Activated B cell treated with CpG ODN at 0.5 μM for 24 hours (primary cell): ENCODE data around the gene CCDC71. TPM values are rescaled to one million over a fixed set of nuclear protein-coding genes. Genes with fewer than 3 reads are reported as not detected.

ENCODE experiments used
- ATAC-seq: fragments of 200-7000 bp; cut with Tn5 transposase; one replicate; pipeline ENCODE4 v1.10.0; 2021; ENCODE audit warnings: low read depth, mild to moderate bottlenecking, moderate library complexity
- CTCF ChIA-PET: fragments of 350-600 bp; sonication (Branson Sonifier 250); formaldehyde crosslinking; loops from one replicate; lab custom pipeline; 2021; ENCODE audit warnings: antibody characterized with exemption; lab: Charles Lee
- POLR2A ChIA-PET: fragments of 350-600 bp; sonication (Branson Sonifier 250); formaldehyde crosslinking; loops from one replicate; lab custom pipeline; 2021; ENCODE audit warnings: antibody characterized with exemption; lab: Charles Lee
- DNase-seq: peaks from one replicate; pipeline ENCODE4 v3.0.0; 2022
- H3K27ac Mint-ChIP-seq: one replicate; pipeline ENCODE4 v1.8.0; 2020; ENCODE audit warnings: mixed read lengths
- H3K27me3 Mint-ChIP-seq: one replicate; pipeline ENCODE4 v1.8.0; 2021; ENCODE audit warnings: mixed read lengths
- H3K36me3 Mint-ChIP-seq: one replicate; pipeline ENCODE4 v1.8.0; 2021; ENCODE audit warnings: low read depth, mixed read lengths
- H3K4me1 Mint-ChIP-seq: one replicate; pipeline ENCODE4 v1.8.0; 2021; ENCODE audit warnings: mixed read lengths
- H3K4me3 Mint-ChIP-seq: one replicate; pipeline ENCODE4 v1.8.0; 2020; ENCODE audit warnings: mild to moderate bottlenecking, mixed read lengths
- H3K9me3 Mint-ChIP-seq: one replicate; pipeline ENCODE4 v1.8.0; 2020; ENCODE audit warnings: mixed read lengths
- CTCF ChIP-seq: fragments of 200-600 bp; IDR thresholded peaks from one replicate; pipeline ENCODE4 v1.8.0; 2022; ENCODE audit warnings: antibody characterized with exemption, mild to moderate bottlenecking
- intact Hi-C: fragments of 100-400 bp; cut with micrococcal nuclease; formaldehyde crosslinking; loops from one replicate; pipeline ENCODE4 v1.15.1; 2024
- total RNA-seq: library from RNA; stranded (reverse); gene quantifications from 2 replicates; pipeline ENCODE4 v1.2.3, GENCODE V29; 2022

The CCDC71 gene
- total RNA-seq, 1 donor from 2014 or later = 28.3 TPM

- Mint-ChIP-seq H3K4me1 (peaks cover 23% of the 10 kb centered on the region), H3K27ac (no peak overlapping the region), H3K36me3 (peaks cover 34% of the 10 kb centered on the region), H3K4me3 (no peak overlapping the region), H3K9me3 (no peaks in the 10 kb centered on the region), H3K27me3 (no peaks in the 10 kb centered on the region)
- DNase-seq (no peak), ATAC-seq (no peak)
- TF ChIP-seq CTCF = no peak
- CTCF ChIA-PET = no interaction called here
- intact Hi-C loops = no loop called here
- POLR2A ChIA-PET = interaction anchor here (0.5 kb wide), 1 partner anchor 21 kb away, joined by 6 read pairs; no protein-coding TSS in a partner anchor
These were observed 2.5 kb downstream of the CCDC71 start for GRCh38 chr3:49163609-49164008.

- TF ChIP-seq CTCF = no peak
These were observed 3.2 kb downstream of the CCDC71 start for GRCh38 chr3:49162751-49163419.

GRCh38 chr3:49161808-49162530, 4.2 kb downstream of the CCDC71 start:
- DNase-seq (no peak), ATAC-seq (no peak)
- Mint-ChIP-seq H3K4me1 (peaks cover 25% of the 10 kb centered on the region), H3K36me3 (peaks cover 34% of the 10 kb centered on the region), H3K27ac (no peak overlapping the region), H3K9me3 (no peaks in the 10 kb centered on the region), H3K27me3 (no peaks in the 10 kb centered on the region), H3K4me3 (no peak overlapping the region)
- TF ChIP-seq CTCF = no peak
- ChIA-PET CTCF (no interaction called here), POLR2A (interaction anchor here (0.6 to 1.0 kb wide), 2 partner anchors 28 to 140 kb away, joined by 3 to 4 read pairs; partner anchors contain the start of gene NDUFAF3)
- intact Hi-C loops = no loop called here

More at GRCh38 chr3:49162751-49163419, 3.2 kb downstream of the CCDC71 start:
- H3K4me1 Mint-ChIP-seq = peaks cover 25% of the 10 kb centered on the region
- ChIA-PET POLR2A (interaction anchor here (0.5 to 0.6 kb wide), 3 partner anchors 29 to 1870 kb away, joined by 3 to 5 read pairs (median 4); no protein-coding TSS in a partner anchor), CTCF (no interaction called here)
- H3K36me3 Mint-ChIP-seq = peaks cover 34% of the 10 kb centered on the region
- H3K4me3 Mint-ChIP-seq = no peak overlapping the region
- ATAC-seq (no peak), DNase-seq (no peak)
- intact Hi-C loops = no loop called here
- H3K9me3 Mint-ChIP-seq = no peaks in the 10 kb centered on the region
- no peak overlapping the region for H3K27ac Mint-ChIP-seq
- H3K27me3 Mint-ChIP-seq = no peaks in the 10 kb centered on the region

GRCh38 chr3:49161197-49161596, 4.9 kb downstream of the CCDC71 start:
- Mint-ChIP-seq H3K27ac (no peak overlapping the region), H3K4me1 (peaks cover 17% of the 10 kb centered on the region), H3K36me3 (peaks cover 32% of the 10 kb centered on the region), H3K4me3 (no peak overlapping the region), H3K9me3 (no peaks in the 10 kb centered on the region), H3K27me3 (no peaks in the 10 kb centered on the region)
- ChIA-PET POLR2A (interaction anchor here (1.0 kb wide), 1 partner anchor 139 kb away, joined by 3 read pairs; the partner anchor contains the start of gene NDUFAF3), CTCF (no interaction called here)
- no peak for TF ChIP-seq CTCF
- DNase-seq = no peak
- intact Hi-C loops = no loop called here
- no peak for ATAC-seq

- H3K36me3 Mint-ChIP-seq = peaks cover 18% of the 10 kb centered on the region
- no peaks in the 10 kb centered on the region for H3K9me3 Mint-ChIP-seq
- no peaks in the 10 kb centered on the region for H3K27me3 Mint-ChIP-seq
- no peak for TF ChIP-seq CTCF
- peak overlapping the region; percentile 5 for H3K27ac Mint-ChIP-seq
- intact Hi-C loops = loop anchor here (1.0 to 10.0 kb wide), 3 partner anchors 64 to 424 kb away; partner anchors contain the start of gene QRICH1
- H3K4me3 Mint-ChIP-seq = no peak overlapping the region
- DNase-seq (no peak), ATAC-seq (no peak)
- POLR2A ChIA-PET = no interaction called here
- CTCF ChIA-PET = interaction anchor here (1.0 to 5.0 kb wide), 3 partner anchors 38 to 171 kb away, joined by 3 to 46 read pairs (median 3); partner anchors contain the start of genes P4HTM, QRICH1 and USP19
- peaks cover 2% of the 10 kb centered on the region for H3K4me1 Mint-ChIP-seq
These were observed 7.3 kb downstream of the CCDC71 start for GRCh38 chr3:49158792-49159191.
